Heart right ventricle (tissue), 16 donors: ENCODE results near the gene ANAPC10. TPM values are rescaled to one million over a fixed set of nuclear protein-coding genes. Genes with fewer than 3 reads are reported as not detected.

Experiments
- ATAC-seq, 8 donors: fragments of 200-7000 bp; cut with Tn5 transposase; one replicate each; pipeline ENCODE4 v1.9.1; 2020; ENCODE audit warnings: mild to moderate bottlenecking in 8 of 8, moderate library complexity in 8 of 8, moderate number of reproducible peaks in 1 of 8
- DNase-seq, 2 donors: peaks; one replicate each; pipeline ENCODE4 v3.0.0-alpha.2; 2020
- H3K27ac ChIP-seq, 10 donors: fragments of 200-600 bp; sonication (generic) in 2 of 10; one replicate each; pipeline versions ENCODE4 v1.5.0 to v1.8.0; 2020 to 2022; ENCODE audit warnings: mild to moderate bottlenecking in 3 of 10
- H3K27me3 ChIP-seq, 7 donors: fragments of 200-600 bp; one replicate each; pipeline ENCODE4 v1.8.0; 2021 to 2022; ENCODE audit warnings: mild to moderate bottlenecking in 2 of 7
- H3K36me3 ChIP-seq, 9 donors: fragments of 200-600 bp; sonication (generic) in 1 of 9; one replicate each; pipeline versions ENCODE4 v1.5.0 to v1.8.0; 2020 to 2022; ENCODE audit warnings: mild to moderate bottlenecking in 2 of 9
- H3K4me1 ChIP-seq, 9 donors: fragments of 200-600 bp; sonication (generic) in 1 of 9; one replicate each; pipeline versions ENCODE4 v1.5.0 to v1.8.0; 2020 to 2022; ENCODE audit warnings: mild to moderate bottlenecking in 4 of 9
- H3K4me3 ChIP-seq, 10 donors: fragments of 200-600 bp; sonication (generic) in 2 of 10; one replicate each; pipeline versions ENCODE4 v1.5.0 to v1.8.0; 2020 to 2022; ENCODE audit warnings: mild to moderate bottlenecking in 7 of 10, moderate library complexity in 2 of 10
- H3K9me3 ChIP-seq, 11 donors: fragments of 200-600 bp in 10 of 11; sonication (generic) in 2 of 11; one replicate each; pipeline versions ENCODE4 v1.5.0 to v1.8.0; 2013 to 2022; ENCODE audit warnings: mild to moderate bottlenecking in 2 of 11, control low read depth in 1 of 11, moderate library complexity in 1 of 11
- WGBS, 2 donors: extraction: QIAGEN DNeasy Blood & Tissue Kit; methylation state at CpG; one replicate each; pipeline ENCODE4 v1.1.7; 2013; ENCODE audit warnings: inconsistent platforms in 1 of 2; 5-methylcytosine and 5-hydroxymethylcytosine counted together
- intact Hi-C, 10 donors: fragments of 100-400 bp; cut with DNase I; formaldehyde crosslinking; loops; one replicate each; pipeline versions ENCODE4 v1.11.1 to v1.14.2; 2022
- polyA plus RNA-seq, 2 donors: library from polyadenylated mRNA; stranded (reverse); fragments of 200-250 nt; gene quantifications; one replicate each; pipeline ENCODE4 v1.2.3, GENCODE V29; 2013
- total RNA-seq, 10 donors: library from RNA; stranded (reverse); fragmentation: NEBNext Ultra II Directional in 3 of 10; extraction: Animal tissue kit (Norgen Biotek cat#: 25700) in 3 of 10; gene quantifications; one replicate each; pipeline versions ENCODE4 v1.2.1 to v1.2.4, GENCODE V29; 2021 to 2023
- TF ChIP-seq, protein P1 (sequence below), 9 donors: fragments of 200-600 bp; sonication (generic) in 2 of 9; IDR thresholded peaks; one replicate each; pipeline versions ENCODE4 v1.5.0 to v1.8.0; 2021 to 2022; ENCODE audit warnings: antibody characterized with exemption in 9 of 9, mild to moderate bottlenecking in 5 of 9, moderate library complexity in 1 of 9
- donor health status: Arrhythmogenic right ventricular cardiomyopathy.
- donor health status: ischemic (EF 13 %, LVEDD 7.1; RV severe dilation, severe dysfunction).
- donor health status: healthy with polysubstance abuse.
- donor health status: DM: no; HTN: yes; CAD: no.
- donor health status: DM: no; HTN: no; CAD: no.
- donor health status: ischemic (EF 25% LVEDD 6.9; RV normal size, moderate dysfunction).
- donor health status: ischemic (EF 25% LVEDD 5.7; RV mildly dilated, moderate dysfunction).
- donor health status: healthy.
- donor health status: DM: yes; HTN: yes; CAD: no.
- donor health status: Ischemic cardiomyopathy.
- donor health status: ischemic (EF 35%, LVEDD 5.7; RV mildly dilated, moderate dysfunction).
- donor health status: nonischemic (EF 11% LVEDD 7.7; RV severe dilation, severe dysfunction).
- donor health status: DM: yes; HTN: yes; CAD: no.
- donor health status: PGD.
- donor health status: ischemic (EF 29% LVEDD 5.4; RV normal size, mild dysfunction).
- donor health status: nonischemic (EF 23%, LVEDD 6.1; RV moderate dilation, normal function).

Gene ANAPC10
- total and polyA plus RNA-seq, 12 donors: 10.3 to 23.0 (median 14.6) TPM

DNA sequence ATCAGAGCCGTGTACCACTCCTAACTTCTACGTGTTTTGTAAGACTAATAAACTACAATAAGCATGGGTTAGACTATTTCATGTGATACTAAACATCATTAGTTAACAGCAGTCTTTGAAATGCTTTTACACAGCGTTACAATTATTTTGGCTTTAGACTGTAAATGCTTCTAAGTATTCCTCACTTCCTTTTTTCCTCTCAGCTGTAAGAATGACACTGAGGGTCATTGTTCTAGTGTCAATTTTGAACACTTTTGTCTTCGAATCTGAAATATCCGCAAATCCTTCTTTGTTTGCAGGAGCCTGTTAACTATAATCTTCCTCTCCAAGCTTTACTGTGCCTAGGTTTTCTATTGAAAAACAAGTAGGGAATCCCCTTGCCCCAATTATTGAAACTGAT is 1.7 kb upstream of the ANAPC10 start:
- Histone ChIP-seq H3K4me3 (peak overlapping the region in 9 of 10 donors; percentile 60 to 91 (median 79)), H3K36me3 (peaks cover 0 to 23% (median 14%) of the 10 kb centered on the region in 9 donors), H3K9me3 (no peaks in the 10 kb centered on the region), H3K27me3 (no peaks in the 10 kb centered on the region), H3K4me1 (peaks cover 3 to 69% (median 45%) of the 10 kb centered on the region in 9 donors), H3K27ac (peak overlapping the region in 2 of 10 donors; percentile 91 to 93)
- no peak for DNase-seq
- TF ChIP-seq, protein P1, sequence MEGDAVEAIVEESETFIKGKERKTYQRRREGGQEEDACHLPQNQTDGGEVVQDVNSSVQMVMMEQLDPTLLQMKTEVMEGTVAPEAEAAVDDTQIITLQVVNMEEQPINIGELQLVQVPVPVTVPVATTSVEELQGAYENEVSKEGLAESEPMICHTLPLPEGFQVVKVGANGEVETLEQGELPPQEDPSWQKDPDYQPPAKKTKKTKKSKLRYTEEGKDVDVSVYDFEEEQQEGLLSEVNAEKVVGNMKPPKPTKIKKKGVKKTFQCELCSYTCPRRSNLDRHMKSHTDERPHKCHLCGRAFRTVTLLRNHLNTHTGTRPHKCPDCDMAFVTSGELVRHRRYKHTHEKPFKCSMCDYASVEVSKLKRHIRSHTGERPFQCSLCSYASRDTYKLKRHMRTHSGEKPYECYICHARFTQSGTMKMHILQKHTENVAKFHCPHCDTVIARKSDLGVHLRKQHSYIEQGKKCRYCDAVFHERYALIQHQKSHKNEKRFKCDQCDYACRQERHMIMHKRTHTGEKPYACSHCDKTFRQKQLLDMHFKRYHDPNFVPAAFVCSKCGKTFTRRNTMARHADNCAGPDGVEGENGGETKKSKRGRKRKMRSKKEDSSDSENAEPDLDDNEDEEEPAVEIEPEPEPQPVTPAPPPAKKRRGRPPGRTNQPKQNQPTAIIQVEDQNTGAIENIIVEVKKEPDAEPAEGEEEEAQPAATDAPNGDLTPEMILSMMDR (IDR thresholded peaks at IDR 0.05): no peak
- intact Hi-C loops: loop anchor here in 2 of 10 donors (10.0 kb wide), 1 partner anchor 925 kb away; no protein-coding TSS in a partner anchor
- 24 to 40% methylated on average over 5 of the region's 5 CpGs for WGBS, 2 donors
- ATAC-seq: no peak

DNA sequence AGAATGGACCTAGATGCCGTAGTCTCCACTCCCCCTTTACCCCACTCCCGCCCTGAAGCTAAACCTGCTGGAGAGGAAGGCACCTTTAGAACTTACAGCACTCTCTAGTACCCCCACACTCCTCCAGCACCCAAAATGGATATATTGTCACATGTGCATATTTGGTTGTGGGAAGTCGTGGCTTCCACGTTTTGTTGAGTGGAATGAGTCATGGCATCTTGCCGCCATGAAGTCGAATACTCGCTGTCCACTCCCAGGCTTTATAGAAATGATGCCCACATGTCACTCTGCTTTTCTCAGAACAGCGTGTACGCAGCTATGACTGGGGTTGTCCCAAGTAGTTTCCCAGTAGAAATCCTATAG is 660 bp upstream of the ANAPC10 start:
- TF ChIP-seq, protein P1 (IDR thresholded peaks at IDR 0.05): no peak
- peak overlapping the region; percentile 5 to 95 (median 91) for H3K27ac ChIP-seq
- peak overlapping the region; percentile 50 to 91 (median 78) for H3K4me3 ChIP-seq
- peaks cover 0 to 26% (median 19%) of the 10 kb centered on the region in 9 donors for H3K36me3 ChIP-seq
- peaks cover 0 to 9% (median 0%) of the 10 kb centered on the region in 11 donors for H3K9me3 ChIP-seq
- intact Hi-C loops: loop anchor here in 2 of 10 donors (10.0 kb wide), 1 partner anchor 924 kb away; no protein-coding TSS in a partner anchor
- peaks cover 3 to 66% (median 45%) of the 10 kb centered on the region in 9 donors for H3K4me1 ChIP-seq
- no peaks in the 10 kb centered on the region for H3K27me3 ChIP-seq
- DNase-seq: peak in 1 of 2 donors; percentile 40
- WGBS, 2 donors: 0 to 1% methylated on average over 9 of the region's 9 CpGs
- ATAC-seq: peak; percentile 18 to 72 (median 54)

DNA sequence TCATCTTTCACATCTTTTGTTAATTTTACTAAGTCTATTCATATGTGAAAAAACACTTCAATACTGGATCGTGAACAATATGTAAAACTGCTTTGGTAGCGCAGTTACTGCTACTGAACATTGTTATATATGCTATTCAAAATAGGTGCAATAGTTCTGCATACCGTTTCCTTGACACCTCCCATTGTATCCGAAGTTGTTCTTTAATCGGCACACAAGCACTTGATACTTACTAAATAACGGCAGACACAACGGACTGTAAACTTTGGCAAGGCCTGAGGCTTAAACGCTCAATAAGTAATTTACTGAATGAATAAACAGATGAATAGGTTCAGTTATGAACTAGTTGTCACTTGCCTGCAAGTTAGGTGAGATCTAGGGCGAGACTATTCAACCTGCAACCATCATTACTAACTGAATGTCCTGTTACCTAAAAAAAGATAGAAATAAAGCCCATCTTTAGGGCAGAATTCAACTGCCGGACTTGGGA is 620 bp downstream of the ANAPC10 start:
- Histone ChIP-seq H3K4me3 (peak overlapping the region; percentile 50 to 91 (median 78)), H3K9me3 (peaks cover 0 to 16% (median 0%) of the 10 kb centered on the region in 11 donors), H3K4me1 (peaks cover 3 to 54% (median 42%) of the 10 kb centered on the region in 9 donors), H3K36me3 (peaks cover 0 to 39% (median 25%) of the 10 kb centered on the region in 9 donors), H3K27ac (peak overlapping the region in 9 of 10 donors; percentile 87 to 95 (median 91)), H3K27me3 (no peaks in the 10 kb centered on the region)
- intact Hi-C loops: loop anchor here in 2 of 10 donors (10.0 kb wide), 1 partner anchor 923 kb away; no protein-coding TSS in a partner anchor
- TF ChIP-seq, protein P1 (IDR thresholded peaks at IDR 0.05): no peak
- DNase-seq (no peak), ATAC-seq (no peak)
- 6 to 8% methylated on average over 10 of the region's 10 CpGs for WGBS, 2 donors

DNA sequence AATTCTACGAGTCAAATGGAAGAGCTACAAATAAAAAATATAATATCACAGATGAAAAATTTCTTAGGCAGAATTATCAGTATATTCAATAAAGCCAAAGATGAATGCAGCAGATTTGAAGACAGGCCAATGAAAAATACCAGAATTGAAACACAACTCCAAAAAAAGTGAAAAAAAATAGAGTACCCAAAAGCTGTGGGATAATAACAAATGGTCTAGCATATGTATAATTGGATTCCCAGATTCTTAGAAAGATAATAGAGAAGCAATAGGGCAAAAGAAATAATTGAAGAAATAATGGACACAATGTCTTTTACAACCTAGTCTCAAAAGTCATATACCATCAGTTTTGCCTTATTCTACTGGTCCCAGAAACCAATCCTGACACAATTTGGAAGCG is 4.4 kb downstream of the ANAPC10 start:
- Histone ChIP-seq H3K27me3 (no peaks in the 10 kb centered on the region), H3K4me1 (peaks cover 3 to 27% (median 15%) of the 10 kb centered on the region in 9 donors), H3K9me3 (peaks cover 0 to 16% (median 0%) of the 10 kb centered on the region in 11 donors), H3K4me3 (no peak overlapping the region), H3K27ac (no peak overlapping the region), H3K36me3 (peaks cover 0 to 75% (median 25%) of the 10 kb centered on the region in 9 donors)
- intact Hi-C loops: loop anchor here in 2 of 10 donors (10.0 kb wide), 1 partner anchor 919 kb away; no protein-coding TSS in a partner anchor
- TF ChIP-seq, protein P1 (IDR thresholded peaks at IDR 0.05): no peak
- no peak for ATAC-seq
- WGBS, 2 donors: 99% methylated on average over 2 of the region's 2 CpGs
- no peak for DNase-seq
